Measurements from ENCODE around the gene INO80C.

GRCh38 chr18:35517715-35518114 is 20.0 kb upstream of the INO80C start:
- TF ChIP-seq CTCF (IDR thresholded peaks at IDR 0.05; ENCODE audit: low read depth, low read length) (no peak), EZH2phosphoT487 (IDR thresholded peaks at IDR 0.05; ENCODE audit: low read depth) (no peak)
